Activated T-cell treated with anti-CD3 and anti-CD28 coated beads, Interleukin-2, amount 50 U/mL, for 4 hours (primary cell): ENCODE measurements around the gene DSP. TPM values are rescaled to one million over a fixed set of nuclear protein-coding genes. Genes with fewer than 3 reads are reported as not detected.

ENCODE experiments used
- ATAC-seq, 2 donors: fragments of 200-7000 bp; cut with Tn5 transposase; one replicate each; pipeline ENCODE4 v1.10.0; 2021
- DNase-seq: peaks from one replicate; pipeline ENCODE4 v3.0.0-alpha.2; 2020
- H3K27me3 Mint-ChIP-seq: one replicate; pipeline ENCODE4 v1.8.0; 2021; ENCODE audit warnings: low read depth, mixed read lengths
- H3K36me3 Mint-ChIP-seq: one replicate; pipeline ENCODE4 v1.8.0; 2022; ENCODE audit warnings: mixed read lengths; ENCODE audit not compliant: insufficient read depth
- H3K4me1 Mint-ChIP-seq: one replicate; pipeline ENCODE4 v1.8.0; 2021; ENCODE audit warnings: low read depth, mixed read lengths
- H3K4me3 Mint-ChIP-seq: one replicate; pipeline ENCODE4 v1.8.0; 2021; ENCODE audit warnings: mild to moderate bottlenecking, moderate library complexity, mixed read lengths
- H3K9me3 Mint-ChIP-seq: one replicate; pipeline ENCODE4 v1.8.0; 2021; ENCODE audit warnings: mixed read lengths
- total RNA-seq, 3 donors: library from RNA; stranded (reverse); gene quantifications; one replicate each; pipeline ENCODE4 v1.2.1, GENCODE V29; 2021

DSP gene
- total RNA-seq, 3 donors from 2014 or later, result 0.14 to 0.29 (median 0.23) TPM

DNA sequence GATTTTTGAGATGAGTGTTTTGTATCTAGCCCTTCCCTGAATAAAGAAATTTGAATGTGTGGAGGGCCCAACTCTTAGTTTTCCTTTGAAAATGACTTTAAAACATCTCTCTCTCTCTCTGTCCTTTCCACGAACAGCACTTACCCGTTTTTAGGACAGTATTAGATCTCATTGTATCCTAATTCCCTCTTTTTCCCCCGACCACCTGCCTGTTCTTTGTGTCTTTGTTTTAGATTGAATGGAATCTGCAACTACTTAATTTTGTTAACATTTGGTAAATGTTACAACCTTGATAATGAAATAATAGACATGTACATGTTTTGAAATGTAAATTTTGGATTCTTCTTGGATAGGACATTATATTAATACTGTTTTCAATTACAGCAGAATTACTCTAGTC lies 3.1 kb downstream of the DSP start:
- ATAC-seq, result no peak
- no peaks in the 10 kb centered on the region for H3K9me3 Mint-ChIP-seq
- peaks cover 67% of the 10 kb centered on the region for H3K27me3 Mint-ChIP-seq
- no peak overlapping the region for H3K4me3 Mint-ChIP-seq
- H3K36me3 Mint-ChIP-seq, result no peaks in the 10 kb centered on the region
- H3K4me1 Mint-ChIP-seq, result peaks cover 13% of the 10 kb centered on the region
- no peak for DNase-seq

DNA sequence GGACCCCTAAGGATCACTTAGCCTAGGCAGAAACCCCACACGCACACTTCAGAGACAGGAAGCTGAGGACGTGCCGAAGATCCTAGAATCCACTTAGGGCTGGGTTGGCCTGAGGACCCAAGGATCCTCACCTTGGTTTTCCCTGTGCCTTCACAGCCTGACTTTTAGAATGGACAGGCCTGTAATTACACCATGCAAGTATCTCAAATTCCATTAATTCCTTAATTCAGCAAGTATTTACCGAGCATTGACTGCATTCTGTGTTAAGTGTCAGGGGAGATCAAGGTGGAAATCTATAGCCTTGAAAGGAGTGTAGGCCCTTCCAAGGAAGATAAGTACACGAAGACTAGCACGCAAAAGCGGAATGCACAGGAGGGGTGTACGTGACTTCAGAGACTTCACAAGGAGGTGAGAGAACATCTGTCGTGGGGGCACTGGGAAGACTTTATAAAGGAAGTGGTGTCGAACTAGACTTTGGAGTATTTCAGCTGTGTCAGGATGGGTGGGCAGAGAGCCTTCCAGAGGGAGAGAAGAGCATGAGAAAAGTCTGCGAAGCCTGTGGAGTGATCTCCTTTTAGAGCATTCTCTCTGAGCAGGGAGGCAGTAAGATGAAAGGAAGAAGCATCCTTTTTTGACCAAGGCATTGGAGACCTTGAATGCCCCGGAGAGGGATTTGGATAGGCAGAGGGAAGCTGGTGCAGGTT lies 4.0 kb downstream of the DSP start:
- DNase-seq, result no peak
- H3K27me3 Mint-ChIP-seq, result peaks cover 58% of the 10 kb centered on the region
- ATAC-seq, result no peak
- H3K4me1 Mint-ChIP-seq, result peaks cover 13% of the 10 kb centered on the region
- no peak overlapping the region for H3K4me3 Mint-ChIP-seq
- no peaks in the 10 kb centered on the region for H3K36me3 Mint-ChIP-seq
- no peaks in the 10 kb centered on the region for H3K9me3 Mint-ChIP-seq

GRCh38 chr6:7546020-7546369 lies 4.5 kb downstream of the DSP start:
- Mint-ChIP-seq H3K4me1 (peaks cover 8% of the 10 kb centered on the region), H3K36me3 (no peaks in the 10 kb centered on the region), H3K27me3 (peaks cover 53% of the 10 kb centered on the region), H3K9me3 (no peaks in the 10 kb centered on the region), H3K4me3 (no peak overlapping the region)
- ATAC-seq (no peak), DNase-seq (no peak)

GRCh38 chr6:7546383-7546782 lies 4.9 kb downstream of the DSP start:
- H3K4me3 Mint-ChIP-seq, result no peak overlapping the region
- H3K27me3 Mint-ChIP-seq, result peaks cover 52% of the 10 kb centered on the region
- H3K9me3 Mint-ChIP-seq, result no peaks in the 10 kb centered on the region
- peaks cover 6% of the 10 kb centered on the region for H3K4me1 Mint-ChIP-seq
- DNase-seq (no peak), ATAC-seq (no peak)
- no peaks in the 10 kb centered on the region for H3K36me3 Mint-ChIP-seq

- Mint-ChIP-seq H3K27me3 (peaks cover 48% of the 10 kb centered on the region), H3K9me3 (no peaks in the 10 kb centered on the region), H3K36me3 (no peaks in the 10 kb centered on the region), H3K4me1 (peaks cover 6% of the 10 kb centered on the region), H3K4me3 (no peak overlapping the region)
- DNase-seq (no peak), ATAC-seq (no peak)
Observed at GRCh38 chr6:7546896-7547295, 5.4 kb downstream of the DSP start.

- no peak overlapping the region for H3K4me3 Mint-ChIP-seq
- DNase-seq (no peak), ATAC-seq (no peak)
- H3K4me1 Mint-ChIP-seq, result peaks cover 6% of the 10 kb centered on the region
- no peaks in the 10 kb centered on the region for H3K9me3 Mint-ChIP-seq
- no peaks in the 10 kb centered on the region for H3K36me3 Mint-ChIP-seq
- peaks cover 46% of the 10 kb centered on the region for H3K27me3 Mint-ChIP-seq
Observed at GRCh38 chr6:7547315-7547714, 5.8 kb downstream of the DSP start.

GRCh38 chr6:7550433-7550801 lies 8.9 kb downstream of the DSP start:
- DNase-seq, result no peak
- ATAC-seq, result no peak
- no peaks in the 10 kb centered on the region for H3K4me1 Mint-ChIP-seq
- H3K9me3 Mint-ChIP-seq, result no peaks in the 10 kb centered on the region
- H3K4me3 Mint-ChIP-seq, result no peak overlapping the region
- H3K36me3 Mint-ChIP-seq, result no peaks in the 10 kb centered on the region
- peaks cover 32% of the 10 kb centered on the region for H3K27me3 Mint-ChIP-seq

GRCh38 chr6:7554533-7555275 lies 13.2 kb downstream of the DSP start:
- no peak overlapping the region for H3K4me3 Mint-ChIP-seq
- H3K27me3 Mint-ChIP-seq, result peaks cover 31% of the 10 kb centered on the region
- DNase-seq (no peak), ATAC-seq (no peak)
- no peaks in the 10 kb centered on the region for H3K9me3 Mint-ChIP-seq
- no peaks in the 10 kb centered on the region for H3K4me1 Mint-ChIP-seq
- H3K36me3 Mint-ChIP-seq, result no peaks in the 10 kb centered on the region

- Mint-ChIP-seq H3K27me3 (peaks cover 34% of the 10 kb centered on the region), H3K36me3 (no peaks in the 10 kb centered on the region), H3K9me3 (no peaks in the 10 kb centered on the region)
Observed at GRCh38 chr6:7555671-7556070, 14.2 kb downstream of the DSP start.

GRCh38 chr6:7556394-7557106 lies 15.1 kb downstream of the DSP start:
- no peak for ATAC-seq
- Mint-ChIP-seq H3K27me3 (peaks cover 38% of the 10 kb centered on the region), H3K4me1 (no peaks in the 10 kb centered on the region), H3K36me3 (no peaks in the 10 kb centered on the region), H3K4me3 (no peak overlapping the region), H3K9me3 (no peaks in the 10 kb centered on the region)
- DNase-seq, result no peak

More at GRCh38 chr6:7555671-7556070, 14.2 kb downstream of the DSP start:
- Mint-ChIP-seq H3K4me1 (no peaks in the 10 kb centered on the region), H3K4me3 (no peak overlapping the region)
- DNase-seq (no peak), ATAC-seq (no peak)

DNA sequence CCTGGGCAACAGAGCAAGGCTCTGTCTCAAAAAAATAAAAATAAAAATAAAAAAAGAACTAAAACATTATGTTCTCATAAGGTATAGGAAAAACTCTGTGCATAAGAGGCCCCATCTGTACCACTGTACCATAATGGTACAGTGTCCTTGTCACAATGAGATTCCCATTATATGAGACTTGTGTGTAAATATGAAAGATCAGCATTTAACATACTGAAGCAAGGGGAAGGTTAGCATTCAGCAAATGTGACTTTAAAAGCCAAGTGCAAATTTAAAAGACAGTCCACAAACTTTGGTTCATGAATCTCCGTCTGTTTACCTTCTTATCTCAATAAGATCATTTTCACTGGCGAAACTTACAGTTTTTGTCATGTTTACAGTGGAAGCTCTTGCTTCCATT lies 16.2 kb downstream of the DSP start:
- no peaks in the 10 kb centered on the region for H3K36me3 Mint-ChIP-seq
- H3K27me3 Mint-ChIP-seq, result peaks cover 43% of the 10 kb centered on the region
- no peak overlapping the region for H3K4me3 Mint-ChIP-seq
- H3K4me1 Mint-ChIP-seq, result no peaks in the 10 kb centered on the region
- no peak for DNase-seq
- ATAC-seq, result no peak
- H3K9me3 Mint-ChIP-seq, result no peaks in the 10 kb centered on the region

- no peaks in the 10 kb centered on the region for H3K36me3 Mint-ChIP-seq
- peaks cover 39% of the 10 kb centered on the region for H3K27me3 Mint-ChIP-seq
- no peaks in the 10 kb centered on the region for H3K4me1 Mint-ChIP-seq
Observed at GRCh38 chr6:7558781-7559180, 17.3 kb downstream of the DSP start.

DNA sequence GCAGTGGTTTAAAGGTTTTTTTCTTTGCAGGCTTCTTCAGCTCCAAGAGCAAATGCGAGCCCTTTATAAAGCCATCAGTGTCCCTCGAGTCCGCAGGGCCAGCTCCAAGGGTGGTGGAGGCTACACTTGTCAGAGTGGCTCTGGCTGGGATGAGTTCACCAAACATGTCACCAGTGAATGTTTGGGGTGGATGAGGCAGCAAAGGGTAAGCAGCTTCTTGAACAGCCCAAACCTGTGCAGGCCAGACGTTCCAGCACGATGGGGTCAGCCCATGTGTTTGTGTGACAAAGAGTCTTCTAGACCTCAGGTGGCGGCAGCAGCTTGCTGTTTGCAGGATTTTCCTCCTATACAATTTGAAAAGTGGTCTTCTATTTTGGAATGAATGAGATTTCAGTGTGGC lies 17.7 kb downstream of the DSP start:
- DNase-seq (no peak), ATAC-seq (no peak)
- H3K27me3 Mint-ChIP-seq, result peaks cover 42% of the 10 kb centered on the region
- no peaks in the 10 kb centered on the region for H3K4me1 Mint-ChIP-seq
- H3K4me3 Mint-ChIP-seq, result no peak overlapping the region
- no peaks in the 10 kb centered on the region for H3K36me3 Mint-ChIP-seq
- H3K9me3 Mint-ChIP-seq, result no peaks in the 10 kb centered on the region

More at GRCh38 chr6:7558781-7559180, 17.3 kb downstream of the DSP start:
- DNase-seq (no peak), ATAC-seq (no peak)
- Mint-ChIP-seq H3K4me3 (no peak overlapping the region), H3K9me3 (no peaks in the 10 kb centered on the region)

DNA sequence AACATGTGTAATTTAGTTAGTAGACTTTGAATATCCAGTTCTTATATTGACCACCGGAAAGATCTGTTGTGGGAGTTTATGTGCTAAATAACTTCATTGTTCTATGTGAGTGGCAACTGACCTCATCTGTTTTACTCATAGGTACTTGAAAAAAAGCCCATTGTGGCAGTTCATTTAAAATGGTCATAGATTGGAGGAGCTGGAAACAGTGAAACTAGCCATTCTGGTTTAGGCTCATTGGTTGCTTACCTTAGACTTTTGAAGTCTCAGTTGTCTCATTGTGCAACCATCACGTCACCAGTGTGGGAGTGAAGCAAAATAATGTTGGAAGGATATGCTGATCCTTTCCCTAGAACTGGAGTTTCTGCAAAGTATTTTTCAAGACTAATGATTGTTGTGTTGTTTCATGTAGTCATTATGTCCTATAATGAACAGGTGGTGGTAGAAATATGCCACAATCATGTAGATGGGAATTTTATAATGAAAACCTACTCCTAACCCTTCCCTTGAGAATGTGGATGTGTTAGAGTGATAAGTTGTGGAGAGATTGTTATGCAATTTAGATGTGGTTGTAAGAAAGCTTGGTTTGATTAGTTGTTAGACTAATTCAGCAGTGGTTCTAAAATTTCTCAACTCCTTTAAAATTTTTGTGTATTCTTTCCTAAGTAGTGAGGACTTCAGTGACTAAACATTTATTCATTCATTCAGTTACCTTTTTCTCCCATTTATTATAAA lies 18.3 kb downstream of the DSP start:
- ATAC-seq (no peak), DNase-seq (no peak)
- Mint-ChIP-seq H3K4me3 (no peak overlapping the region), H3K4me1 (no peaks in the 10 kb centered on the region), H3K36me3 (no peaks in the 10 kb centered on the region), H3K9me3 (no peaks in the 10 kb centered on the region), H3K27me3 (peaks cover 44% of the 10 kb centered on the region)
